ENCODE measurements around the gene TSEN34.
"Not testable (repeated sequence)": the region's sequence is repeated elsewhere in the genome, so short reads cannot be mapped to it uniquely, and the experiment has no call there.

Gene TSEN34

GRCh38 chr19:54162241-54162805 lies 28.8 kb upstream of the TSEN34 start:
- DNase-seq: peak; percentile 91 to 97 (median 94)

GRCh38 chr19:54162884-54163283 lies 28.2 kb upstream of the TSEN34 start:
- no peak for DNase-seq

GRCh38 chr19:54164369-54165068 lies 26.6 kb upstream of the TSEN34 start:
- peak; percentile 47 to 87 (median 64) for DNase-seq

- no peak for DNase-seq
Observed at GRCh38 chr19:54165222-54165621, 25.9 kb upstream of the TSEN34 start.

GRCh38 chr19:54168174-54168917 lies 22.8 kb upstream of the TSEN34 start:
- DNase-seq: peak; percentile 92 to 97 (median 96)

GRCh38 chr19:54169149-54169740 lies 21.9 kb upstream of the TSEN34 start:
- DNase-seq: no peak

GRCh38 chr19:54171736-54172431 lies 19.2 kb upstream of the TSEN34 start:
- not testable (repeated sequence) for DNase-seq

- peak in 3 of 4 experiments; percentile 30 to 40 (median 39) for DNase-seq
Observed at GRCh38 chr19:54172471-54173358, 18.4 kb upstream of the TSEN34 start, which contains the start of gene TMC4. TMC4 (minus strand) TSS chr19:54173160; CDS start chr19:54173117, 43 bp downstream.

- no peak for DNase-seq
Observed at GRCh38 chr19:54173359-54173699, 17.8 kb upstream of the TSEN34 start.

GRCh38 chr19:54173951-54174834 lies 16.9 kb upstream of the TSEN34 start:
- no peak for DNase-seq

- DNase-seq: peak in 2 of 4 experiments; percentile 35 to 46
Observed at GRCh38 chr19:54178581-54179261, 12.4 kb upstream of the TSEN34 start.

- no peak for DNase-seq
Observed at GRCh38 chr19:54179262-54179852, 11.8 kb upstream of the TSEN34 start.

- DNase-seq: peak in 3 of 4 experiments; percentile 39 to 43 (median 40)
Observed at GRCh38 chr19:54179921-54180461, 11.1 kb upstream of the TSEN34 start.

GRCh38 chr19:54180691-54181091 lies 10.4 kb upstream of the TSEN34 start:
- DNase-seq: no peak

GRCh38 chr19:54181894-54182293 lies 9.2 kb upstream of the TSEN34 start:
- DNase-seq: not testable (repeated sequence)

GRCh38 chr19:54183431-54183830 lies 7.7 kb upstream of the TSEN34 start:
- no peak for DNase-seq

GRCh38 chr19:54186351-54186750 lies 4.8 kb upstream of the TSEN34 start:
- DNase-seq: no peak

- no peak for DNase-seq
Observed at GRCh38 chr19:54186934-54187381, 4.2 kb upstream of the TSEN34 start.
